ENCODE data around the gene DGCR6L.
"Not testable (repeated sequence)": the region's sequence is repeated elsewhere in the genome, so short reads cannot be mapped to it uniquely, and the experiment has no call there.

The DGCR6L gene

DNA sequence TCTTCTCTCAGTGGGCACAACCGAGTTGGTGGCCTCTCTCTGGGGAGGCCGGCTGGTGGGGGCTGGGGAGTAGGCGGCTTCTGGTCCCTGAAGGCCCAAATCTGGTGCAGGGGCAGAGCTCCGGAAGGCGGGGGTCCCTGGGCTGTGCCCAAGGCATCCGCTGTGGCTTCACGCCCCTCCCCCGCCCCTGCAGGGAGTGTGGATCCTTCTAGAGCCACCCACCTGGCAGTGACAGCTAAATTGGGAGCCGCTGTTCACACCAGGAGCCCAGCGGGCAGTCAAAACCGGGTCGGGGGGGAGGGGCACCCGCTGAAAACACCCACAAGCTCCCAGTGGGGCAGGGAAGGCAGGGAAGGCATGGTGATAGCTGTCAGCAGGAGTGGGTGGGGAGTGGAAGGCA is 47.2 kb downstream of the DGCR6L start:
- Mint-ChIP-seq H3K9me3 (no peaks in the 10 kb centered on the region), H3K27ac (no peak overlapping the region), H3K4me3 (no peak overlapping the region), H3K4me1 (peaks cover 3 to 8% of the 10 kb centered on the region in 2 donors), H3K36me3 (no peaks in the 10 kb centered on the region), H3K27me3 (peaks cover 16 to 18% of the 10 kb centered on the region in 2 donors)
- ATAC-seq (replicated peaks) (no peak), DNase-seq (no peak)

GRCh38 chr22:20272174-20272573 is 47.7 kb downstream of the DGCR6L start:
- Mint-ChIP-seq H3K4me3 (no peak overlapping the region), H3K27ac (peak overlapping the region; percentile 66), H3K4me1 (peaks cover 3 to 8% of the 10 kb centered on the region in 2 donors), H3K36me3 (no peaks in the 10 kb centered on the region), H3K27me3 (peaks cover 16 to 22% of the 10 kb centered on the region in 2 donors), H3K9me3 (no peaks in the 10 kb centered on the region)
- no peak for DNase-seq
- ATAC-seq (replicated peaks), result no peak

- Mint-ChIP-seq H3K4me3 (no peak overlapping the region), H3K4me1 (peaks cover 4 to 8% of the 10 kb centered on the region in 2 donors), H3K27ac (no peak overlapping the region), H3K27me3 (peaks cover 21 to 31% of the 10 kb centered on the region in 2 donors), H3K9me3 (no peaks in the 10 kb centered on the region), H3K36me3 (no peaks in the 10 kb centered on the region)
- DNase-seq, result no peak
- no peak for ATAC-seq (replicated peaks)
These were observed 48.5 kb downstream of the DGCR6L start for GRCh38 chr22:20271114-20271994.

- not testable (repeated sequence) for H3K36me3 Mint-ChIP-seq; ATAC-seq (replicated peaks); H3K9me3 Mint-ChIP-seq; H3K4me3 Mint-ChIP-seq; H3K27ac Mint-ChIP-seq; DNase-seq; H3K4me1 Mint-ChIP-seq
- peaks cover 24 to 34% of the 10 kb centered on the region in 2 donors for H3K27me3 Mint-ChIP-seq
These were observed 49.4 kb downstream of the DGCR6L start for GRCh38 chr22:20270190-20271113.

- H3K27me3 Mint-ChIP-seq, result peaks cover 24 to 34% of the 10 kb centered on the region in 2 donors
- H3K9me3 Mint-ChIP-seq; H3K36me3 Mint-ChIP-seq; H3K4me3 Mint-ChIP-seq; ATAC-seq (replicated peaks); DNase-seq; H3K27ac Mint-ChIP-seq; H3K4me1 Mint-ChIP-seq: not testable (repeated sequence)
These were observed 50.2 kb downstream of the DGCR6L start for GRCh38 chr22:20269673-20270072.

DNA sequence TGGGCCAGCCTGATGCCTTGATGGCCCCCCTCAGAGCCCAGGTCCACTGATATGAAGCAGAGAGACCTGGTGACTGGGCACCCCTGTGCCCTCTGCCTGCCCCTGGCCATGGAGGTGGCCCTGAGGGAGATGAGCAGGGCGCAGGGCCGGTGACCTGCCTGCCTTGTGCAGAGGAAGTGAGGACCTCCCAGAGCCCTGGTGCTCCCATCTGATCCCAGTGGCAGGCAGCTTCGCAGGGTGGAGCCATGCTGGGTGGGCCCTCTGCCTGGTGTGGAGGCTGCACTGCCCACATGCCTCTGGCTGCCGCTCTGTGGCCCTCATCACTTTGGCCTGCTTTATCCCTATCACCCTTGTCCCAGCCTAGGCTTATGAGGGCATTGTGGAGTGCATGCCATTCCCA is 50.7 kb downstream of the DGCR6L start:
- peaks cover 24 to 34% of the 10 kb centered on the region in 2 donors for H3K27me3 Mint-ChIP-seq
- H3K27ac Mint-ChIP-seq; DNase-seq; H3K36me3 Mint-ChIP-seq; H3K9me3 Mint-ChIP-seq; ATAC-seq (replicated peaks); H3K4me1 Mint-ChIP-seq; H3K4me3 Mint-ChIP-seq: not testable (repeated sequence)

- ATAC-seq (replicated peaks) (peak; percentile 82 to 87), DNase-seq (peak; percentile 31)
- H3K36me3 Mint-ChIP-seq, result no peaks in the 10 kb centered on the region
- peak within 1 kb of the TSS; percentile 81 for H3K27ac Mint-ChIP-seq
- peak within 1 kb of the TSS; percentile 76 to 78 for H3K4me3 Mint-ChIP-seq
- H3K4me1 Mint-ChIP-seq, result peaks cover 4 to 8% of the 10 kb centered on the region in 2 donors
- H3K27me3 Mint-ChIP-seq, result peaks cover 24 to 34% of the 10 kb centered on the region in 2 donors
- H3K9me3 Mint-ChIP-seq, result no peaks in the 10 kb centered on the region
These were observed 51.4 kb downstream of the DGCR6L start, which contains the start of gene RTN4R for GRCh38 chr22:20268279-20269012. TSS of gene RTN4R (minus strand) at chr22:20268318. CDS start at chr22:20268092, 226 bp downstream.

DNA sequence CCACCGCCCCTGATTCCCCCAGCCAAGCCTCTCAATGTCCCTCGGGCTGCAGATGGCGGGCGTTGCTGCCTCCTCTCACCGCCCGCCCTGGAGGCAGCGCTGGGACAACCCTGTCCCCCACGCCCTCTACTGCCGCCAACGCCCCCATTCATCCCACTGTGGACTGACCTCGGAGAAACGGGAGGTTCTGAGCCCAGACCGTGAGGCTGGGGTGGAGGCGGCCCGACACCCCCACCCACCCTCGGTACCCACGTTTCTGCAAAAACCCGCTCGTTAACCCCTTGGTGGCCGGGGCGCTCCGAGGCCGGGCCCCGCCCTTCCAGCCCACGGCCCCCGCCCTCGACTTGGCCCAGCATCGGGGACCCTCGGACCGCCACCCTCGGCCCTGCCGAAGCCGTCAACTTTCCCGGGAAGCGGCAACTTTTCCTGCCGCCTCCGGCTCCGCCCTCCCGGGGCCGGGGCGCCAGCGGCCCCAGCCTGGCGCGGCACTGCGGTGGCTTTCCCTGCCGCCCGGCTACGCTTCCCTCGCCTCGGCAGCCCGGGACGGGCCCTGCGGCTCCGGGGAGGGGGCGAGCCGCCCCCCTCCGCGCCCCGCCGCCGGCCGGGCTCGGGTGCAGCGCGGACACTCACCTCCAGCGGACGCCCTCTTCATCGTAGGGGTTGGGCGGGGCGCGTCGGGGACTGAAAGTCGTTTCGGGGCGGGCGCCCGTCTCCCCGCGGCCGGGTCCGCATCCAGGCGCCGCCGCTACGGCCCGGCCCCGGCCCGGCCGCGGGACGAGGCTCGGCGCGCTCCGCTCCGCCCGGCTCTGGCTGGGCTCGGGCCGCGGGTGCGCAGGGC is 52.2 kb downstream of the DGCR6L start:
- Mint-ChIP-seq H3K4me3 (peak overlapping the region; percentile 39 to 56), H3K4me1 (peaks cover 4 to 8% of the 10 kb centered on the region in 2 donors), H3K27me3 (peaks cover 24 to 34% of the 10 kb centered on the region in 2 donors), H3K27ac (no peak overlapping the region), H3K36me3 (no peaks in the 10 kb centered on the region), H3K9me3 (no peaks in the 10 kb centered on the region)
- DNase-seq (no peak), ATAC-seq (replicated peaks) (peak; percentile 52 to 53)

DNA sequence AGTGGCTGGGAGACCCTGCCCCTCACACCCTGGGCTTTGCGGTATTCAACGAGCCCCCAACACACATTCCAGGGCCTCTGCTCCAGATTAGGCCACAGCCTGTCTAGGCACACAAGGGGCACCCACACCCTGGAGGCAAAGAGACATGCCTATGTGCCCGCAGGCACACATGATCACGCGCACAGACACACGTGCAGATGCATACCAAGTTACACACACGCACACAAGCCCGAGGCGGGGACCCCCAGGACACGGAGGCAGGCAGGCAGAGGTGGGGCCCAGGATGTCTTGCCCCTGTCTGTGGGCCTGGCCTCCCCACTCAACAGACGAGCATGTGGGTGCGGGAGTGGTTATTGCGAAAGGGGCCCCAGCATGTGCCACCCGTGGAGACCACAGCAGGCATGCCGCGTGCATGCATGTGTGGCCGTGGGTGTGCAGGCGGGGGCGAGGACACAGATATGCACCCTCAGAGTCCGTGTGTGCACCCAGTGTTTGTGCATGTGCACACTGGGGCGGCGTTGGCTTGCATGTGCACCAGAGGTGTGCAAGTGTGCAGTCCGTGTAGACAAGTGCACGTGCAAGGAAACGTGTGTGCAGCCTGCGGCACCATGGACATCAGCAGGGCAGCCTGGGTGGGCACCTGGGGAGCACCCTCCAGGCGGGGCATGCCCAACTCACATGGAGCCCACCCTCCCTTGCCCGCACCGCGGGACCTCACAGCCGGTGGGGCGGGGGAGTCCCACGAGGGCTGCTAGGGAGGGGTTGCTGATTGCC is 53.0 kb downstream of the DGCR6L start:
- Mint-ChIP-seq H3K4me3 (peak overlapping the region; percentile 53 to 56), H3K27me3 (peaks cover 20 to 34% of the 10 kb centered on the region in 2 donors)
- ATAC-seq (replicated peaks); H3K27ac Mint-ChIP-seq; H3K9me3 Mint-ChIP-seq; H3K36me3 Mint-ChIP-seq; DNase-seq; H3K4me1 Mint-ChIP-seq: not testable (repeated sequence)

DNA sequence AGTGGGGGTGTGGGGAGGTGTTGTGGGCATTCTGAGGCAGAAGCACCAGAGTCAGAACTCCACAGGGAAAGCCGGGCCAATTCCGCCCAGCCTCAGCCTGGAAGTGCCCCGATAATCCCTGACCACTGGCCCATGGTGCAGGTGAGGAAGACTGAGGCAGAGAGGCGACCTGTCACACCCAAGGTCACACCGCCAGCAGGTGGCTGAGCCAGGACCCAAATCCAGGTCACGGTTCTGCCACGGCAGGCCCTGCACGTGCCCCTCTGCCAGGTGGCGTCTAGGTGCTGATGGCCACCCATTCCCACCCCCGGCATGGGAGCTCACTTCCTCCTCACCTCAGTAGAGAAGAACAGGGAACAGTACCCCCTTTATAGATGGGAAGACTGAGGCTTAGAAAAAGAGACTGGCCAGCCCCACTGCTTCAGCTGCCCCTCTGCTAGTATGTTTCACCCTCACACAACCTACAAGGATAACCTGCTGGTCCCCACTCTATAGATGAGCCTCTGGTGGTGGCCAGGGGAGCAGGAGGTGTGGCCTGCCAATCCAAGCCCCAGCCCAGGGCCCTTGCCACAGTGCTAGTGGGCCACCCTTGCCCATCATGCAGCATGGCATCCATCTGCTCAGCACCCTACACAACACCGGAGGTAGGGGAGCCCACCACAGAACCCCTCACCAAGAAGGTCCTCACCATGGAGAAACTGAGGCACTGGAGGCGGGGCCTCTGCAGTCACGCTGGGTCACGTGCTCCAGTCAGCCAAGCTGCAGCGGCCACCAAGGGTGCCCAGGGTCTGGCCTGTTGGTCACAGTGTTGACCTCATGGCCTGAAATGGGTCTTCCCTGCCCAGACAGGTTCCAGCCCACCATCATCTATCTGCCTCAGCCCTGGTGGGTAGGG is 53.8 kb downstream of the DGCR6L start:
- H3K36me3 Mint-ChIP-seq; H3K4me3 Mint-ChIP-seq; ATAC-seq (replicated peaks); H3K4me1 Mint-ChIP-seq; DNase-seq; H3K9me3 Mint-ChIP-seq; H3K27ac Mint-ChIP-seq: not testable (repeated sequence)
- peaks cover 20 to 34% of the 10 kb centered on the region in 2 donors for H3K27me3 Mint-ChIP-seq

- DNase-seq, result no peak
- Mint-ChIP-seq H3K27me3 (peaks cover 15 to 26% of the 10 kb centered on the region in 2 donors), H3K36me3 (no peaks in the 10 kb centered on the region), H3K9me3 (no peaks in the 10 kb centered on the region), H3K27ac (no peak overlapping the region), H3K4me3 (no peak overlapping the region), H3K4me1 (peaks cover 4 to 8% of the 10 kb centered on the region in 2 donors)
- no peak for ATAC-seq (replicated peaks)
These were observed 55.0 kb downstream of the DGCR6L start for GRCh38 chr22:20264614-20265452.
